K562 (cell line): Measurements from ENCODE around the gene PPT2. TPM values are rescaled to one million over a fixed set of nuclear protein-coding genes. Genes with fewer than 3 reads are reported as not detected.

Experiments used
- ETV6 ChIP-seq, 3 experiments: fragments of 150-350 bp in 1 of 3; sonication (generic) in 1 of 3; formaldehyde crosslinking in 1 of 3; IDR thresholded peaks; 2 replicates each; pipeline versions ENCODE4 v1.6.1 to v1.8.0; 2014 to 2022; ENCODE audit warnings: borderline replicate concordance in 2 of 3, low read depth in 2 of 3, antibody characterized with exemption in 1 of 3, low read length in 1 of 3, mild to moderate bottlenecking in 1 of 3, missing genetic modification reagents in 1 of 3
- FIP1L1 ChIP-seq: fragments of 200-400 bp; formaldehyde crosslinking; IDR thresholded peaks from 2 replicates; pipeline ENCODE4 v1.6.1; 2018; ENCODE audit warnings: mild to moderate bottlenecking, low read depth, low read length; ENCODE audit not compliant: poor library complexity, severe bottlenecking
- FOS ChIP-seq: IDR thresholded peaks from 3 replicates; pipeline ENCODE4 v1.6.1; 2011; ENCODE audit not compliant: insufficient read length; ENCODE audit errors: extremely low read depth
- HDAC6 ChIP-seq: IDR thresholded peaks from 2 replicates; pipeline ENCODE4 v1.6.1; 2012; ENCODE audit warnings: low read depth, mild to moderate bottlenecking, control low read depth, inconsistent platforms, low read length, moderate library complexity
- HNRNPLL ChIP-seq: fragments of 200-400 bp; formaldehyde crosslinking; IDR thresholded peaks from 2 replicates; pipeline ENCODE4 v1.6.1; 2017; ENCODE audit warnings: low read length, low read depth, mild to moderate bottlenecking; ENCODE audit not compliant: poor library complexity, severe bottlenecking
- NCOA1 ChIP-seq: fragments of 450-650 bp; IDR thresholded peaks from 2 replicates; pipeline ENCODE4 v1.6.1; 2016; ENCODE audit warnings: low read depth
- NFIX ChIP-seq: fragments of 250-450 bp; sonication (Bioruptor Pico); IDR thresholded peaks from 2 replicates; pipeline ENCODE4 v1.4.0; 2020; ENCODE audit warnings: low read depth, mild to moderate bottlenecking, moderate library complexity
- RAD51 ChIP-seq: fragments of 450-650 bp; IDR thresholded peaks from 2 replicates; pipeline ENCODE4 v1.7.1; 2016; ENCODE audit warnings: low read depth, mild to moderate bottlenecking, borderline replicate concordance
- RBM25 ChIP-seq: fragments of 200-400 bp; formaldehyde crosslinking; IDR thresholded peaks from 2 replicates; pipeline ENCODE4 v1.6.1; 2018; ENCODE audit warnings: low read length, low read depth, moderate library complexity; ENCODE audit not compliant: severe bottlenecking
- TAF1 ChIP-seq: IDR thresholded peaks from 2 replicates; pipeline ENCODE4 v1.6.1; 2011; ENCODE audit warnings: mild to moderate bottlenecking, low read length, moderate library complexity; ENCODE audit not compliant: insufficient read depth, control insufficient read depth, severe bottlenecking; ENCODE audit errors: extremely low read depth
- XRCC5 ChIP-seq: fragments of 200-400 bp; formaldehyde crosslinking; IDR thresholded peaks from 2 replicates; pipeline ENCODE4 v1.6.1; 2017; ENCODE audit warnings: low read depth, mild to moderate bottlenecking, low read length
- ZBTB7A ChIP-seq: IDR thresholded peaks from 2 replicates; pipeline ENCODE4 v1.6.1; 2011; ENCODE audit warnings: low read depth, mild to moderate bottlenecking, low read length, moderate library complexity, borderline replicate concordance; ENCODE audit not compliant: control insufficient read depth
- ZNF134 ChIP-seq: fragments of 250-450 bp; sonication (Bioruptor Pico); conservative IDR thresholded peaks from 2 replicates; pipeline ENCODE4 v1.4.0; 2020
- ZNF239 ChIP-seq: fragments of 250-450 bp; sonication (Bioruptor Pico); IDR thresholded peaks from 2 replicates; pipeline ENCODE4 v1.4.0; 2020; ENCODE audit warnings: mild to moderate bottlenecking
- ZNF75A ChIP-seq: fragments of 450-650 bp; formaldehyde crosslinking; IDR thresholded peaks from 2 replicates; pipeline ENCODE4 v1.4.0; 2020; ENCODE audit warnings: mild to moderate bottlenecking
- polyA plus RNA-seq, 8 experiments: library from polyadenylated mRNA; depleted of rRNA in 4 of 8; stranded (reverse) in 5 of 8; unstranded in 3 of 8; fragments of >200 nt; fragmentation: Nextera tagmentation in 2 of 8; fragmentation: Illumina TruSeq in 1 of 8; extraction: Ambion mirVana in 2 of 8; extraction: Trizol in 1 of 8; gene quantifications; 2 replicates each; pipeline versions ENCODE4 v1.2.1 to v1.2.3, GENCODE V29; 2011 to 2014; ENCODE audit warnings: inconsistent platforms in 1 of 8, missing spikeins in 1 of 8
- total RNA-seq, 7 experiments: library from RNA; depleted of rRNA in 6 of 7; stranded (reverse); fragments of >200 nt in 6 of 7; fragmentation: Illumina TruSeq in 2 of 7; extraction: Trizol in 2 of 7; gene quantifications; 2 replicates each; pipeline versions ENCODE4 v1.2.1 to v1.2.3, GENCODE V29; 2011 to 2021; ENCODE audit warnings: low replicate concordance in 1 of 7
- TF ChIP-seq, protein P1 (sequence below): sonication (generic); IDR thresholded peaks from 2 replicates; pipeline ENCODE4 v1.6.1; 2016
- TF ChIP-seq, protein P2 (sequence below): sonication (generic); formaldehyde crosslinking; IDR thresholded peaks from 2 replicates; pipeline ENCODE4 v1.8.1; 2022; ENCODE audit warnings: missing genetic modification reagents
- TF ChIP-seq, protein P3 (sequence below): sonication (generic); formaldehyde crosslinking; IDR thresholded peaks from 2 replicates; pipeline ENCODE4 v1.8.0; 2022; ENCODE audit warnings: mild to moderate bottlenecking, missing genetic modification reagents
- TF ChIP-seq, protein P4 (sequence below), 2 experiments: fragments of 150-350 bp in 1 of 2; IDR thresholded peaks; 2 replicates each; pipeline ENCODE4 v1.6.1; 2012 to 2016; ENCODE audit warnings: low read depth in 2 of 2, low read length in 2 of 2, mild to moderate bottlenecking in 1 of 2, moderate library complexity in 1 of 2

PPT2 gene
- total and polyA plus RNA-seq, 9 of the 15 experiments (the other 6 are each of a cell fraction or from before 2014, with no cell fraction given) = 27.4 to 98.8 (median 69.9) TPM

DNA sequence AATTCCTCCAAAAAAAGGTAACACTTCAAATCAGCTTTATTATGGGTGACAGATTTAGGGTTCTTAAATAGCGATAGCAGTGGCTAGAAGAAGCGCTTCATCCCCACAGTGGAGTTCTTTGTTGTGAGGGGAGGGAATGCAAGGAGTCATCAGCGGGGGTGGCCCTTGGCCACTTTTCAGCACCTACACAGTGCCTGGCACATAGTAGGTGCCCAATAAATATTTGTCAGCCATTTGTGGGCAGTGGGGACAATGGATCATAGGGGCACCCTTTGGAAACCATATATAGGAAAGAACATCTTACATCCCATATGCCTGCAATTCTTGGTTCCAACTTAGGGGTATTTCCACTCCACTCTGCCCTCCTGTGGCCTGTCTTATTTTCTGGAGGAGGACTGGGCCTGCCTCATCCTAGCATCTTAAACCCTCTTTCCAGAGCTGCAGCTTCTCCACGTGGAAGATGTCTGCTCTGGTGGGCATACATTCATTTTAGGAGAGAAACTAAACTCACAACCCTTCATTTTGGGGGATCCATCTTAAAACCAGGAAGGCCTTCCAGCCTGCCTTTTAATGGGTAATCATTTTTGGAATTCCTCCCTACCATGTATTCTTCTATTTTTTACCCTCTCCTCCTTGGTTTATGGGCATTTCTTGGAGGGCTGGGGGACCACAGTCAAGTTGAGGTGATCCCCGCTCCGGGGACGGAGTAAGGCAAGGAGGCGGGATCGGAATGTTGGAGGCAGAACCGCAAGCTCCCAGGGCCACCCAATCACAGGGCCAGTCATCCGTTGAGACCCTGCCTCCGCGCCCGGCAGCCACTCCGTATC is 41.1 kb downstream of the PPT2 start (continued):
- no peak; the same call in 1 of the 2 replicates for TF ChIP-seq XRCC5
- TF ChIP-seq HDAC6 = no peak
- TF ChIP-seq, protein P1, sequence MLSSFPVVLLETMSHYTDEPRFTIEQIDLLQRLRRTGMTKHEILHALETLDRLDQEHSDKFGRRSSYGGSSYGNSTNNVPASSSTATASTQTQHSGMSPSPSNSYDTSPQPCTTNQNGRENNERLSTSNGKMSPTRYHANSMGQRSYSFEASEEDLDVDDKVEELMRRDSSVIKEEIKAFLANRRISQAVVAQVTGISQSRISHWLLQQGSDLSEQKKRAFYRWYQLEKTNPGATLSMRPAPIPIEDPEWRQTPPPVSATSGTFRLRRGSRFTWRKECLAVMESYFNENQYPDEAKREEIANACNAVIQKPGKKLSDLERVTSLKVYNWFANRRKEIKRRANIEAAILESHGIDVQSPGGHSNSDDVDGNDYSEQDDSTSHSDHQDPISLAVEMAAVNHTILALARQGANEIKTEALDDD = no peak
- no peak for TF ChIP-seq RBM25
- TF ChIP-seq, protein P2, sequence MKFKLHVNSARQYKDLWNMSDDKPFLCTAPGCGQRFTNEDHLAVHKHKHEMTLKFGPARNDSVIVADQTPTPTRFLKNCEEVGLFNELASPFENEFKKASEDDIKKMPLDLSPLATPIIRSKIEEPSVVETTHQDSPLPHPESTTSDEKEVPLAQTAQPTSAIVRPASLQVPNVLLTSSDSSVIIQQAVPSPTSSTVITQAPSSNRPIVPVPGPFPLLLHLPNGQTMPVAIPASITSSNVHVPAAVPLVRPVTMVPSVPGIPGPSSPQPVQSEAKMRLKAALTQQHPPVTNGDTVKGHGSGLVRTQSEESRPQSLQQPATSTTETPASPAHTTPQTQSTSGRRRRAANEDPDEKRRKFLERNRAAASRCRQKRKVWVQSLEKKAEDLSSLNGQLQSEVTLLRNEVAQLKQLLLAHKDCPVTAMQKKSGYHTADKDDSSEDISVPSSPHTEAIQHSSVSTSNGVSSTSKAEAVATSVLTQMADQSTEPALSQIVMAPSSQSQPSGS = no peak
- TF ChIP-seq FOS = peak; percentile 57
- no peak for TF ChIP-seq NFIX (CRISPR knock-in tag)
- TF ChIP-seq TAF1 = peak; percentile 45
- TF ChIP-seq ETV6 (IDR thresholded peaks at IDR 0.05; ENCODE audit: borderline replicate concordance in 1 of 2, low read depth in 2 of 2, low read length in 1 of 2) = no peak
- TF ChIP-seq ETV6 (CRISPR knock-in tag; IDR thresholded peaks at IDR 0.05; ENCODE audit: borderline replicate concordance) = no peak
- no peak for TF ChIP-seq FIP1L1
- no peak for TF ChIP-seq ZNF75A (CRISPR knock-in tag)
- TF ChIP-seq RAD51 = 0 out of 2 replicates have a peak, but pooled peaks have one; percentile 16
- no peak for TF ChIP-seq ZBTB7A
- TF ChIP-seq, protein P3, sequence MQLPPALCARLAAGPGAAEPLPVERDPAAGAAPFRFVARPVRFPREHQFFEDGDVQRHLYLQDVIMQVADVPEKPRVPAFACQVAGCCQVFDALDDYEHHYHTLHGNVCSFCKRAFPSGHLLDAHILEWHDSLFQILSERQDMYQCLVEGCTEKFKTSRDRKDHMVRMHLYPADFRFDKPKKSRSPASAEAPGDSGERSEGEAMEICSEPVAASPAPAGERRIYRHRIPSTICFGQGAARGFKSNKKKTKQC (CRISPR knock-in tag) = 0 out of 2 replicates have a peak, but pooled peaks have one; percentile 21
- TF ChIP-seq NCOA1 = peak; percentile 37; the same call in 1 of the 2 replicates
- no peak for TF ChIP-seq ZNF239
- TF ChIP-seq, protein P4, sequence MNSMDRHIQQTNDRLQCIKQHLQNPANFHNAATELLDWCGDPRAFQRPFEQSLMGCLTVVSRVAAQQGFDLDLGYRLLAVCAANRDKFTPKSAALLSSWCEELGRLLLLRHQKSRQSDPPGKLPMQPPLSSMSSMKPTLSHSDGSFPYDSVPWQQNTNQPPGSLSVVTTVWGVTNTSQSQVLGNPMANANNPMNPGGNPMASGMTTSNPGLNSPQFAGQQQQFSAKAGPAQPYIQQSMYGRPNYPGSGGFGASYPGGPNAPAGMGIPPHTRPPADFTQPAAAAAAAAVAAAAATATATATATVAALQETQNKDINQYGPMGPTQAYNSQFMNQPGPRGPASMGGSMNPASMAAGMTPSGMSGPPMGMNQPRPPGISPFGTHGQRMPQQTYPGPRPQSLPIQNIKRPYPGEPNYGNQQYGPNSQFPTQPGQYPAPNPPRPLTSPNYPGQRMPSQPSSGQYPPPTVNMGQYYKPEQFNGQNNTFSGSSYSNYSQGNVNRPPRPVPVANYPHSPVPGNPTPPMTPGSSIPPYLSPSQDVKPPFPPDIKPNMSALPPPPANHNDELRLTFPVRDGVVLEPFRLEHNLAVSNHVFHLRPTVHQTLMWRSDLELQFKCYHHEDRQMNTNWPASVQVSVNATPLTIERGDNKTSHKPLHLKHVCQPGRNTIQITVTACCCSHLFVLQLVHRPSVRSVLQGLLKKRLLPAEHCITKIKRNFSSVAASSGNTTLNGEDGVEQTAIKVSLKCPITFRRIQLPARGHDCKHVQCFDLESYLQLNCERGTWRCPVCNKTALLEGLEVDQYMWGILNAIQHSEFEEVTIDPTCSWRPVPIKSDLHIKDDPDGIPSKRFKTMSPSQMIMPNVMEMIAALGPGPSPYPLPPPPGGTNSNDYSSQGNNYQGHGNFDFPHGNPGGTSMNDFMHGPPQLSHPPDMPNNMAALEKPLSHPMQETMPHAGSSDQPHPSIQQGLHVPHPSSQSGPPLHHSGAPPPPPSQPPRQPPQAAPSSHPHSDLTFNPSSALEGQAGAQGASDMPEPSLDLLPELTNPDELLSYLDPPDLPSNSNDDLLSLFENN (IDR thresholded peaks at IDR 0.05; ENCODE audit: low read depth in 2 of 2, low read length in 2 of 2) = 0 out of 4 replicates have a peak, but pooled peaks of 1 of the 2 experiments have one; percentile 27
- TF ChIP-seq ZNF134 = no peak
- TF ChIP-seq HNRNPLL = no peak
